PC-9 (cell line): ENCODE results near the gene ZBTB45. TPM values are rescaled to one million over a fixed set of nuclear protein-coding genes. Genes with fewer than 3 reads are reported as not detected.
"Not testable (repeated sequence)": the region's sequence is repeated elsewhere in the genome, so short reads cannot be mapped to it uniquely, and the experiment has no call there.

Source experiments
- BruUV-seq: library from RNA; stranded (reverse); fragments of 400-500 nt; replicated peaks from 2 replicates; lab custom pipeline; 2021; lab: Mats Ljungman, UMichigan
- CTCF ChIA-PET: fragments of 300-600 bp; sonication (Branson Sonifier 250); formaldehyde crosslinking; loops from one replicate; lab custom pipeline; 2022; ENCODE audit warnings: antibody characterized with exemption; lab: Charles Lee
- POLR2A ChIA-PET: fragments of 300-600 bp; sonication (Branson Sonifier 250); formaldehyde crosslinking; loops from one replicate; lab custom pipeline; 2022; ENCODE audit warnings: antibody characterized with exemption; ENCODE audit not compliant: unreplicated experiment; lab: Charles Lee
- DNase-seq, 2 experiments: peaks; one replicate each; pipeline versions ENCODE4 v3.0.0 to v3.0.0-alpha.2; 2015 to 2022; ENCODE audit warnings: mixed read lengths in 1 of 2
- H2AFZ ChIP-seq: fragments of 200-600 bp; sonication (generic); 2 replicates; pipeline ENCODE4 v1.8.1; 2017; ENCODE audit warnings: antibody characterized with exemption
- H3F3A ChIP-seq: fragments of 200-600 bp; sonication (generic); 2 replicates; pipeline ENCODE4 v1.8.1; 2017; ENCODE audit warnings: antibody characterized with exemption, mild to moderate bottlenecking, low read depth; ENCODE audit not compliant: insufficient read depth
- H3K27ac ChIP-seq: fragments of 200-600 bp; sonication (generic); 2 replicates; pipeline ENCODE4 v1.6.1; 2016; ENCODE audit warnings: mixed run types
- H3K27me3 ChIP-seq: fragments of 200-600 bp; sonication (generic); 2 replicates; pipeline ENCODE4 v1.6.1; 2016; ENCODE audit warnings: low read depth, mixed run types; ENCODE audit not compliant: insufficient read depth
- H3K36me3 ChIP-seq: fragments of 200-600 bp; sonication (generic); 2 replicates; pipeline ENCODE4 v1.6.1; 2016; ENCODE audit warnings: low read depth, mixed run types
- H3K4me1 ChIP-seq: fragments of 200-600 bp; sonication (generic); replicated peaks from 2 replicates; pipeline ENCODE4 v1.6.1; 2016; ENCODE audit warnings: mixed run types; ENCODE audit not compliant: insufficient read depth
- H3K4me2 ChIP-seq: fragments of 200-600 bp; sonication (generic); 2 replicates; pipeline ENCODE4 v1.6.1; 2017; ENCODE audit warnings: mixed run types
- H3K4me3 ChIP-seq: fragments of 200-600 bp; sonication (generic); 2 replicates; pipeline ENCODE4 v1.6.1; 2016; ENCODE audit warnings: mixed run types
- H3K79me2 ChIP-seq: fragments of 200-600 bp; sonication (generic); 2 replicates; pipeline ENCODE4 v1.6.1; 2017; ENCODE audit warnings: low read depth, mixed run types
- H3K9me2 ChIP-seq: fragments of 200-600 bp; sonication (generic); 2 replicates; pipeline ENCODE4 v1.8.1; 2017; ENCODE audit warnings: mild to moderate bottlenecking; ENCODE audit not compliant: insufficient read depth
- H3K9me3 ChIP-seq: fragments of 200-600 bp; sonication (generic); 2 replicates; pipeline ENCODE4 v1.8.1; 2016; ENCODE audit warnings: low read depth; ENCODE audit not compliant: insufficient read depth
- H4K20me1 ChIP-seq: fragments of 200-600 bp; sonication (generic); 2 replicates; pipeline ENCODE4 v1.8.1; 2017; ENCODE audit not compliant: insufficient read depth
- EZH2 ChIP-seq: fragments of 200-600 bp; sonication (generic); IDR thresholded peaks from 2 replicates; pipeline ENCODE4 v1.8.0; 2017; ENCODE audit warnings: antibody characterized with exemption, low read depth
- intact Hi-C: fragments of 100-400 bp; cut with micrococcal nuclease; formaldehyde crosslinking; loops from one replicate; pipeline ENCODE4 v1.10.0; 2022; ENCODE audit not compliant: unreplicated experiment
- total RNA-seq: library from RNA; stranded (reverse); gene quantifications from 2 replicates; pipeline ENCODE4 v1.2.3, GENCODE V29; 2021
- TF ChIP-seq, protein P1 (sequence below): fragments of 200-600 bp; sonication (generic); conservative IDR thresholded peaks from 2 replicates; pipeline ENCODE4 v1.6.1; 2017; ENCODE audit warnings: mixed run types, antibody characterized with exemption, mild to moderate bottlenecking, moderate library complexity

Gene ZBTB45
- total RNA-seq, 1 experiment from 2014 or later = 8.1 TPM

DNA sequence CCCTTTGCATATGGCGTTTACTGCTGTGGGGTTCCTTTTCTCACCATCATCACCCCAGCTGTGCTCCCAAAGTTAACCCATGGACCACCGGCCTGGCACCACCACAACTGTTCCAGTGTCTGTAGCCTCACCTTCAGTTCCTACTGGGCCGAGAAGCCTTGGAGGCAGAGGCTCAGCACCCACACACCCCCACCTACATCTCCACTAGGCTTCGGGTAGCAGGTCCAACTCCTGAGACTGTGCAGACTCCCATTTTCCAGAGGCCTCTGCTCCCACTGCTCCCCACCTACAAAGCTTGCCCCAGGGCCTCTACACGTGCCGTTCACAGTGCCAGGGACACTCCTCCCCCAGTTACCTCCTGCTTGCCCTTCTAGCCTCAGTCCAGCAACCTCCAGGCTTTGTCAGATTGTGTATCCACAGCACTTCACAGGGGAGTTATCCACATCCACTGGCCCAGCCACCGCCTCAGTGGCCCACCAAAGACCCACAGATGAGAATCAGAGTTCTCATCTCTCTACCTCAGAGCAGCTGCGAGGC, 21.9 kb downstream of the ZBTB45 start:
- TF ChIP-seq, protein P1, sequence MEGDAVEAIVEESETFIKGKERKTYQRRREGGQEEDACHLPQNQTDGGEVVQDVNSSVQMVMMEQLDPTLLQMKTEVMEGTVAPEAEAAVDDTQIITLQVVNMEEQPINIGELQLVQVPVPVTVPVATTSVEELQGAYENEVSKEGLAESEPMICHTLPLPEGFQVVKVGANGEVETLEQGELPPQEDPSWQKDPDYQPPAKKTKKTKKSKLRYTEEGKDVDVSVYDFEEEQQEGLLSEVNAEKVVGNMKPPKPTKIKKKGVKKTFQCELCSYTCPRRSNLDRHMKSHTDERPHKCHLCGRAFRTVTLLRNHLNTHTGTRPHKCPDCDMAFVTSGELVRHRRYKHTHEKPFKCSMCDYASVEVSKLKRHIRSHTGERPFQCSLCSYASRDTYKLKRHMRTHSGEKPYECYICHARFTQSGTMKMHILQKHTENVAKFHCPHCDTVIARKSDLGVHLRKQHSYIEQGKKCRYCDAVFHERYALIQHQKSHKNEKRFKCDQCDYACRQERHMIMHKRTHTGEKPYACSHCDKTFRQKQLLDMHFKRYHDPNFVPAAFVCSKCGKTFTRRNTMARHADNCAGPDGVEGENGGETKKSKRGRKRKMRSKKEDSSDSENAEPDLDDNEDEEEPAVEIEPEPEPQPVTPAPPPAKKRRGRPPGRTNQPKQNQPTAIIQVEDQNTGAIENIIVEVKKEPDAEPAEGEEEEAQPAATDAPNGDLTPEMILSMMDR = no peak
- TF ChIP-seq EZH2 = no peak
- H3K4me2 ChIP-seq = peak overlapping the region; percentile 93
- ChIA-PET CTCF (no interaction called here), POLR2A (no interaction called here)
- H3K27ac ChIP-seq = no peak overlapping the region
- H3K4me3 ChIP-seq = no peak overlapping the region
- intact Hi-C loops = no loop called here
- peaks cover 13% of the 10 kb centered on the region; the same call in 1 of the 2 replicates for H3K79me2 ChIP-seq
- H3K9me2 ChIP-seq = no peaks in the 10 kb centered on the region
- no peaks in the 10 kb centered on the region for H3K36me3 ChIP-seq
- BruUV-seq = no TSS peak
- H4K20me1 ChIP-seq = no peaks in the 10 kb centered on the region
- no peaks in the 10 kb centered on the region for H3F3A ChIP-seq
- no peaks in the 10 kb centered on the region for H3K4me1 ChIP-seq
- H2AFZ ChIP-seq = no peak overlapping the region
- no peaks in the 10 kb centered on the region for H3K9me3 ChIP-seq
- H3K27me3 ChIP-seq = no peaks in the 10 kb centered on the region
- DNase-seq = no peak

DNA sequence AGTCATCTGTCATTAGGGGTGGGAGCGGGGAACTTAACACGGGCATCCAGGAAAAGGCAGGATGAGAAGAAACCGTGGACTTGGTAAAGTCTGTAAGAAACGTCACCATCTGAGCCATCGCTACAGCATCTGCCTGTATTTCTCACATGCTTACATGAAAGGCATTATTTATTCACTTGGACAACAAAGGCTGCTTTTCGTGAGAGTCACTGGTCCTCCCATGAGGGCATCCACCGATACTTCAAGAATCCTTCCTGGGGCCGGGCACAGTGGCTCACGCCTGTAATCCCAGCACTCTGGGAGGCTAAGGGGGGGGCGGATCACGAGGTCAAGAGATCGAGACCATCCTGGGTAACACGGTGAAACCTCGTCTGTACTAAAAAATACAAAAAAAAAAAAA, 27.3 kb downstream of the ZBTB45 start:
- CTCF ChIA-PET = no interaction called here
- H3K4me1 ChIP-seq = no peaks in the 10 kb centered on the region
- intact Hi-C loops = no loop called here

DNA sequence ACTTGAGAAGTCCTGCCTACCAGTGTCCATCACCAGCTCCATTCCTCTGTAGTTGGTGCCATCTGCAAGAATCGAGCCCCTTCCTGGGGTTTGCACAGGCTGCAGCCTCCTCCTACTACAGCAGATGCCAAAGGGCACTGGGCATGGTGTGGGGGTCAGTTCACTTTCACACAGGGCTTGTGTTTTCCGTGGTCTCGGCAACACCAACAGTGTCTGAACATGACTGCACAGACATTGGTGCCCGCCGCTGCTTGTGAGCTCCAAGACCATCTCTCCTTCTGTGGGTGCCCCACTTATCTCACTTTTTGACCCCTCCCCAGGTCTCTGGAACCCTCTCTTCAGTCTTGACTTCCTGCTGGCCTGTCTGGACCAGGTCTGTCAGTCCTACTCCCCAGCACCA, 28.2 kb downstream of the ZBTB45 start:
- Histone ChIP-seq H3K4me3 (no peak overlapping the region), H3K4me2 (no peak overlapping the region), H3K9me3 (no peaks in the 10 kb centered on the region), H3K9me2 (no peaks in the 10 kb centered on the region), H2AFZ (no peak overlapping the region), H3F3A (no peaks in the 10 kb centered on the region), H3K27ac (no peak overlapping the region), H4K20me1 (no peaks in the 10 kb centered on the region), H3K4me1 (no peaks in the 10 kb centered on the region), H3K36me3 (no peaks in the 10 kb centered on the region), H3K27me3 (no peaks in the 10 kb centered on the region), H3K79me2 (no peaks in the 10 kb centered on the region)
- intact Hi-C loops = no loop called here
- TF ChIP-seq EZH2 = no peak
- TF ChIP-seq, protein P1 = no peak
- ChIA-PET POLR2A (no interaction called here), CTCF (no interaction called here)
- BruUV-seq = no TSS peak
- no peak for DNase-seq

More for the DNA sequence above, 27.3 kb downstream of the ZBTB45 start:
- Histone ChIP-seq H3K79me2 (no peaks in the 10 kb centered on the region), H3K9me2 (no peaks in the 10 kb centered on the region), H3K9me3 (no peaks in the 10 kb centered on the region), H3K27me3 (no peaks in the 10 kb centered on the region), H3K36me3 (no peaks in the 10 kb centered on the region), H3F3A (no peaks in the 10 kb centered on the region), H2AFZ (no peak overlapping the region), H3K4me3 (no peak overlapping the region), H3K27ac (no peak overlapping the region), H3K4me2 (no peak overlapping the region), H4K20me1 (no peaks in the 10 kb centered on the region)
- TF ChIP-seq EZH2 = no peak
- TF ChIP-seq, protein P1 = no peak
- no peak for DNase-seq
- BruUV-seq = no TSS peak
- POLR2A ChIA-PET = no interaction called here

- H3K36me3 ChIP-seq, H3K4me3 ChIP-seq, H3K27ac ChIP-seq, H3K27me3 ChIP-seq, H3K4me1 ChIP-seq, H2AFZ ChIP-seq, H3K4me2 ChIP-seq, DNase-seq, intact Hi-C loops, H4K20me1 ChIP-seq, H3K9me2 ChIP-seq, H3F3A ChIP-seq, CTCF ChIA-PET, H3K79me2 ChIP-seq, BruUV-seq, H3K9me3 ChIP-seq: not testable (repeated sequence)
- POLR2A ChIA-PET = interaction anchor here (0.6 kb wide), 1 partner anchor 35 kb away, joined by 3 read pairs; the partner anchor contains the start of gene ZBTB45
Measured at GRCh38 chr19:58484349-58484748, 35.3 kb downstream of the ZBTB45 start.
